ENCODE results near the gene GRIP2.

DNA sequence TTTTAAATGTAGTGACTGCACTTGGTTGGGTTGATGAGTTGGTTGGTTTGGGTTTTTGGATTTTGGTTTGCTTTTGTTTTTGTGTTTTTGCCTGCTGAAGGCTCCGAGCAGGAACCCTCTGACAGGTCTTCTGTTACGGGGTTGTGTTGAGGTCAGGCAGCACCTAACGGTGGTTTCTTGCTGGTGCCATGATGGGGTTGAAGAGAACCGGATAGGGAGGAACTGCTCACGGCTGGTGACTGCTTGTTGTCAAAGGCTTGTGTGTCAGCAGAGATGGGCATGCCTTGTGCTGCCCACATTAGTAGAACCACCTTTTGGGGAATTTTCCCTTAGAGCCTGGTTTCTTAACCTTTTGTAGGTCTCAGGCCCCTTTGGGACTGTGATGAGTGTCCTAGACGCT, 95.8 kb downstream of the GRIP2 start:
- TF ChIP-seq CTCF (IDR thresholded peaks at IDR 0.05; ENCODE audit: poor library complexity) (no peak), EZH2 (IDR thresholded peaks at IDR 0.05; ENCODE audit: borderline replicate concordance) (no peak)

All from hepatocyte (in vitro differentiated cells).